Glutamatergic neuron (in vitro differentiated cells): ENCODE data around the gene E2F6. TPM values are rescaled to one million over a fixed set of nuclear protein-coding genes. Genes with fewer than 3 reads are reported as not detected.

Experiments used
- DNase-seq: peaks from one replicate; pipeline ENCODE4 v3.0.0; 2022
- H3K27ac Mint-ChIP-seq: one replicate; pipeline ENCODE4 v1.8.0; 2020; ENCODE audit warnings: mild to moderate bottlenecking, mixed read lengths, inconsistent platforms; ENCODE audit not compliant: unreplicated experiment
- H3K27me3 Mint-ChIP-seq: one replicate; pipeline ENCODE4 v1.8.0; 2020; ENCODE audit warnings: mild to moderate bottlenecking, moderate library complexity, mixed read lengths, inconsistent platforms; ENCODE audit not compliant: unreplicated experiment
- H3K36me3 Mint-ChIP-seq: one replicate; pipeline ENCODE4 v1.8.0; 2020; ENCODE audit warnings: mild to moderate bottlenecking, mixed read lengths, inconsistent platforms; ENCODE audit not compliant: unreplicated experiment
- H3K4me1 Mint-ChIP-seq: one replicate; pipeline ENCODE4 v1.8.0; 2020; ENCODE audit warnings: mild to moderate bottlenecking, low read depth, mixed read lengths, inconsistent platforms; ENCODE audit not compliant: unreplicated experiment
- H3K4me3 Mint-ChIP-seq: one replicate; pipeline ENCODE4 v1.8.0; 2020; ENCODE audit warnings: mild to moderate bottlenecking, mixed read lengths, inconsistent platforms; ENCODE audit not compliant: unreplicated experiment
- H3K9me3 Mint-ChIP-seq: one replicate; pipeline ENCODE4 v1.8.0; 2020; ENCODE audit warnings: mild to moderate bottlenecking, moderate library complexity, mixed read lengths, inconsistent platforms; ENCODE audit not compliant: unreplicated experiment
- CTCF ChIP-seq: fragments of 200-600 bp; sonication (generic); IDR thresholded peaks from one replicate; pipeline ENCODE4 v1.5.0; 2021; ENCODE audit not compliant: partially characterized antibody, unreplicated experiment
- total RNA-seq: library from RNA; stranded (reverse); fragmentation: NEBNext Ultra II Directional; extraction: Animal tissue kit (Norgen Biotek cat#: 25700); gene quantifications from one replicate; pipeline ENCODE4 v1.2.1, GENCODE V29; 2021; ENCODE audit not compliant: unreplicated experiment

Gene E2F6
- total RNA-seq, 1 donor from 2014 or later = 22.1 TPM

GRCh38 chr2:11465110-11465484 lies 864 bp downstream of the E2F6 start:
- Mint-ChIP-seq H3K4me3 (peak overlapping the region; percentile 89), H3K27me3 (peaks cover 10% of the 10 kb centered on the region), H3K27ac (peak overlapping the region; percentile 96), H3K36me3 (peaks cover 12% of the 10 kb centered on the region), H3K4me1 (peaks cover 20% of the 10 kb centered on the region), H3K9me3 (peaks cover 8% of the 10 kb centered on the region)
- TF ChIP-seq CTCF = no peak
- DNase-seq = no peak

DNA sequence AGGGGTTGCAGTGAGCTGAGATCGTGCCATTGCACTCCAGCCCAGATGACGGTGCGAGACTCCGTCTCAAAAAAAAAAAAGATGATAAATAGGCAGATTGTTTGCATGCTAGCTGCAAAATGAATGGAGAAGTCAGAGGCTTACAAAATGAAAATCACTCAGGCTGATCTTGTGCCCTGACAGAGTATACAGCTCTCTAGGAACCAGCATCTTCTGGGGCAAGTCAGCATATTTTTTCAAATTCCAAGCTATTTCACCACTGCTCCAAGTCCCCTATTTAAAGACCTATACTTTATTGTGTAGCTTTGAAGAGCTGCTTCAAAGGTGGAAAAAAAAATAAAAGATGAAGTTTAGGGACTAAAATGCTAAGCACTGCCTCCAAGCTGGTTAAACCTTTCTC lies 6.1 kb downstream of the E2F6 start:
- no peak for DNase-seq
- no peak overlapping the region for H3K4me3 Mint-ChIP-seq
- peaks cover 30% of the 10 kb centered on the region for H3K4me1 Mint-ChIP-seq
- peaks cover 2% of the 10 kb centered on the region for H3K9me3 Mint-ChIP-seq
- H3K27ac Mint-ChIP-seq = no peak overlapping the region
- H3K27me3 Mint-ChIP-seq = peaks cover 5% of the 10 kb centered on the region
- peaks cover 6% of the 10 kb centered on the region for H3K36me3 Mint-ChIP-seq
- no peak for TF ChIP-seq CTCF

DNA sequence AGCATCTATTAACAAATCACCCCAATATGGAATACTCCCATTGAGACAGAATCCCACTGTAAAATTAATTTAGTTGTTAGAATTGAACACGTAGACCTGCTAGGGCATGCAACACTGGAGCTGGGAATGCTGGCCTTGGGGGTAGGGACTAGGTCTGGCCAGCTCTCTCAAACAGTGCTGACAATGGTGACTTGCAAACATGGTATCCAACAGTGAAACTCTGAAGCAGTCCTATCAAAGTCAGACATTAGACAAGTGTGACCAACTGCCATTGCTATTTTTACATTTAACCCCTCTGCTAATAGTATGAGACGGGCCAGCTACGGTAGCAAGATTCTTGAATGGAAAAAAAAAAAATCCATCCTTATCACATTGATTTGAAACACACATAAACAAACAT lies 7.2 kb downstream of the E2F6 start:
- DNase-seq = no peak
- no peaks in the 10 kb centered on the region for H3K36me3 Mint-ChIP-seq
- H3K4me1 Mint-ChIP-seq = peaks cover 29% of the 10 kb centered on the region
- H3K4me3 Mint-ChIP-seq = no peak overlapping the region
- no peak overlapping the region for H3K27ac Mint-ChIP-seq
- H3K9me3 Mint-ChIP-seq = no peaks in the 10 kb centered on the region
- no peak for TF ChIP-seq CTCF
- peaks cover 5% of the 10 kb centered on the region for H3K27me3 Mint-ChIP-seq

GRCh38 chr2:11457935-11458334 lies 8.0 kb downstream of the E2F6 start:
- peaks cover 5% of the 10 kb centered on the region for H3K27me3 Mint-ChIP-seq
- no peaks in the 10 kb centered on the region for H3K9me3 Mint-ChIP-seq
- DNase-seq = no peak
- H3K27ac Mint-ChIP-seq = no peak overlapping the region
- H3K4me1 Mint-ChIP-seq = peaks cover 29% of the 10 kb centered on the region
- H3K4me3 Mint-ChIP-seq = peak overlapping the region; percentile 11
- no peak for TF ChIP-seq CTCF
- no peaks in the 10 kb centered on the region for H3K36me3 Mint-ChIP-seq

GRCh38 chr2:11456251-11456650 lies 9.7 kb downstream of the E2F6 start:
- Mint-ChIP-seq H3K27me3 (peaks cover 2% of the 10 kb centered on the region), H3K9me3 (no peaks in the 10 kb centered on the region), H3K4me3 (no peak overlapping the region), H3K27ac (no peak overlapping the region), H3K36me3 (no peaks in the 10 kb centered on the region), H3K4me1 (peaks cover 25% of the 10 kb centered on the region)
- no peak for DNase-seq
- TF ChIP-seq CTCF = no peak
